CD4-positive, alpha-beta T cell (primary cell): ENCODE measurements around the gene TNS3. TPM values are rescaled to one million over a fixed set of nuclear protein-coding genes. Genes with fewer than 3 reads are reported as not detected.

ENCODE experiments used
- ATAC-seq: fragments of 200-7000 bp; cut with Tn5 transposase; one replicate; pipeline ENCODE4 v1.10.0; 2022; ENCODE audit warnings: mild to moderate bottlenecking; ENCODE audit not compliant: poor library complexity
- CTCF ChIA-PET: fragments of 350-600 bp; sonication (Branson Sonifier 250); formaldehyde crosslinking; loops from one replicate; lab custom pipeline; 2021; ENCODE audit warnings: antibody characterized with exemption, inconsistent platforms; lab: Charles Lee
- POLR2A ChIA-PET: fragments of 350-600 bp; sonication (Branson Sonifier 250); formaldehyde crosslinking; loops from one replicate; lab custom pipeline; 2021; ENCODE audit warnings: antibody characterized with exemption, inconsistent platforms; lab: Charles Lee
- DNase-seq, 14 experiments: peaks; one replicate each; pipeline ENCODE4 v3.0.0-alpha.2; 2013 to 2020; ENCODE audit warnings: mixed read lengths in 2 of 14
- H3K27ac ChIP-seq, 2 donors: one replicate each; pipeline versions ENCODE4 v1.5.1 to v1.7.0; 2013; ENCODE audit warnings: low read length in 2 of 2, low read depth in 1 of 2, mild to moderate bottlenecking in 1 of 2
- H3K27me3 ChIP-seq, 2 experiments: 1 replicate in 1 of 2; 2 replicates in 1 of 2; pipeline versions ENCODE4 v1.6.1 to v1.7.0; 2013; ENCODE audit warnings: low read length in 2 of 2, control low read depth in 1 of 2, mild to moderate bottlenecking in 1 of 2, moderate library complexity in 1 of 2; ENCODE audit not compliant: insufficient read depth in 2 of 2, control insufficient read depth in 1 of 2
- H3K36me3 ChIP-seq: one replicate; pipeline ENCODE4 v1.6.1; 2013; ENCODE audit warnings: low read length, control low read depth; ENCODE audit not compliant: insufficient read depth
- H3K4me1 ChIP-seq: one replicate; pipeline ENCODE4 v1.6.1; 2013; ENCODE audit warnings: low read length, control low read depth; ENCODE audit not compliant: insufficient read depth
- H3K4me3 ChIP-seq: one replicate; pipeline ENCODE4 v1.5.1; 2013; ENCODE audit warnings: mild to moderate bottlenecking, low read length, moderate library complexity
- H3K9me3 ChIP-seq, 2 experiments: 1 replicate in 1 of 2; 2 replicates in 1 of 2; pipeline versions ENCODE4 v1.6.1 to v1.7.0; 2013; ENCODE audit warnings: low read length in 2 of 2, mild to moderate bottlenecking in 2 of 2, control low read depth in 1 of 2, moderate library complexity in 1 of 2; ENCODE audit not compliant: control insufficient read depth in 1 of 2, insufficient read depth in 1 of 2
- H3K27ac Mint-ChIP-seq: one replicate; pipeline ENCODE4 v1.8.0; 2020; ENCODE audit warnings: mixed read lengths
- H3K27me3 Mint-ChIP-seq: one replicate; pipeline ENCODE4 v1.8.0; 2021; ENCODE audit warnings: mixed read lengths
- H3K36me3 Mint-ChIP-seq: one replicate; pipeline ENCODE4 v1.8.0; 2021; ENCODE audit warnings: low read depth, mixed read lengths
- H3K4me1 Mint-ChIP-seq: one replicate; pipeline ENCODE4 v1.8.0; 2021; ENCODE audit warnings: low read depth, mixed read lengths
- H3K4me3 Mint-ChIP-seq: one replicate; pipeline ENCODE4 v1.8.0; 2020; ENCODE audit warnings: mild to moderate bottlenecking, mixed read lengths
- H3K9me3 Mint-ChIP-seq: one replicate; pipeline ENCODE4 v1.8.0; 2020; ENCODE audit warnings: mixed read lengths
- CTCF ChIP-seq: fragments of 200-600 bp; IDR thresholded peaks from one replicate; pipeline ENCODE4 v1.8.0; 2022; ENCODE audit warnings: antibody characterized with exemption, mild to moderate bottlenecking
- intact Hi-C, 2 experiments: fragments of 100-400 bp; cut with DNase I in 1 of 2; cut with micrococcal nuclease in 1 of 2; formaldehyde crosslinking; loops; one replicate each; pipeline versions ENCODE4 v1.15.1 to v1.9.0; 2023 to 2025; cut with DNase I, micrococcal nuclease
- total RNA-seq, 174 experiments: library from RNA in 2 of 174; stranded (reverse) in 2 of 174; gene quantifications; one replicate each; pipeline ENCODE4 v1.2.3 and lab custom pipeline; 2021 to 2026

The TNS3 gene
- total RNA-seq, 2 experiments from 2014 or later: 0.16 to 0.47 TPM

- Histone ChIP-seq H3K27ac (no peak overlapping the region), H3K9me3 (peaks cover 0 to 25% of the 10 kb centered on the region in 2 experiments), H3K36me3 (no peaks in the 10 kb centered on the region), H3K4me1 (no peaks in the 10 kb centered on the region), H3K4me3 (no peak overlapping the region), H3K27me3 (no peaks in the 10 kb centered on the region)
- ChIA-PET CTCF (no interaction called here), POLR2A (no interaction called here)
- Mint-ChIP-seq H3K27me3 (no peaks in the 10 kb centered on the region), H3K27ac (no peak overlapping the region), H3K9me3 (no peaks in the 10 kb centered on the region), H3K4me3 (no peak overlapping the region), H3K4me1 (no peaks in the 10 kb centered on the region), H3K36me3 (no peaks in the 10 kb centered on the region)
- intact Hi-C loops: no loop called here
- TF ChIP-seq CTCF: no peak
- DNase-seq (no peak), ATAC-seq (no peak)
Measured at GRCh38 chr7:47510192-47510591, 71.7 kb downstream of the TNS3 start.

- ChIA-PET CTCF (no interaction called here), POLR2A (no interaction called here)
- no peaks in the 10 kb centered on the region for H3K27me3 ChIP-seq
- TF ChIP-seq CTCF: no peak
- Mint-ChIP-seq H3K36me3 (no peaks in the 10 kb centered on the region), H3K27ac (no peak overlapping the region), H3K27me3 (no peaks in the 10 kb centered on the region), H3K4me1 (no peaks in the 10 kb centered on the region), H3K9me3 (no peaks in the 10 kb centered on the region), H3K4me3 (no peak overlapping the region)
- H3K9me3 ChIP-seq: peaks cover 0 to 25% of the 10 kb centered on the region in 2 experiments
- DNase-seq (no peak), ATAC-seq (no peak)
- no peaks in the 10 kb centered on the region for H3K4me1 ChIP-seq
- no peaks in the 10 kb centered on the region for H3K36me3 ChIP-seq
- H3K27ac ChIP-seq: no peak overlapping the region
- intact Hi-C loops: no loop called here
- no peak overlapping the region for H3K4me3 ChIP-seq
Measured at GRCh38 chr7:47509571-47509970, 72.3 kb downstream of the TNS3 start.

GRCh38 chr7:47508389-47509380 is 73.2 kb downstream of the TNS3 start:
- H3K4me3 Mint-ChIP-seq: no peak overlapping the region

More at GRCh38 chr7:47508389-47509380, 73.2 kb downstream of the TNS3 start:
- no peaks in the 10 kb centered on the region for H3K9me3 Mint-ChIP-seq
- Histone ChIP-seq H3K36me3 (no peaks in the 10 kb centered on the region), H3K27me3 (no peaks in the 10 kb centered on the region), H3K4me1 (no peaks in the 10 kb centered on the region), H3K9me3 (peaks cover 0 to 25% of the 10 kb centered on the region in 2 experiments), H3K27ac (no peak overlapping the region), H3K4me3 (no peak overlapping the region)
- POLR2A ChIA-PET: no interaction called here
- CTCF ChIA-PET: no interaction called here
- H3K36me3 Mint-ChIP-seq: no peaks in the 10 kb centered on the region
- no peak for TF ChIP-seq CTCF
- intact Hi-C loops: no loop called here
- H3K4me1 Mint-ChIP-seq: no peaks in the 10 kb centered on the region
- no peaks in the 10 kb centered on the region for H3K27me3 Mint-ChIP-seq
- H3K27ac Mint-ChIP-seq: no peak overlapping the region
- ATAC-seq (no peak), DNase-seq (no peak)
